Right renal pelvis (tissue), 4 donors: ENCODE data around the gene CLCN6. TPM values are rescaled to one million over a fixed set of nuclear protein-coding genes. Genes with fewer than 3 reads are reported as not detected.
A peak's percentile ranks its signal among the peaks of the same experiment; 100 is the strongest.

Experiments used
- DNase-seq, 4 donors: peaks; one replicate each; pipeline ENCODE4 v3.0.0-alpha.2; 2013; ENCODE audit warnings: low read depth in 4 of 4, low spot score in 3 of 4, missing footprints in 1 of 4
- polyA plus RNA-seq, 4 donors: library from polyadenylated mRNA; unstranded; fragments of 120-200 nt; gene quantifications; one replicate each; pipeline ENCODE4 v1.2.1, GENCODE V29; 2013; ENCODE audit not compliant: insufficient read length in 4 of 4

The CLCN6 gene
- polyA plus RNA-seq, 4 donors, result 15.5 to 20.1 (median 16.6) TPM

GRCh38 chr1:11823366-11824137 lies 17.6 kb downstream of the CLCN6 start:
- DNase-seq, result no peak

GRCh38 chr1:11825131-11825530 lies 19.1 kb downstream of the CLCN6 start:
- no peak for DNase-seq

- DNase-seq, result no peak
Measured at GRCh38 chr1:11826946-11827345, 21.0 kb downstream of the CLCN6 start.

- no peak for DNase-seq
Measured at GRCh38 chr1:11828511-11828910, 22.5 kb downstream of the CLCN6 start.

GRCh38 chr1:11831945-11832725 lies 26.1 kb downstream of the CLCN6 start:
- DNase-seq, result no peak

GRCh38 chr1:11833497-11833896 lies 27.5 kb downstream of the CLCN6 start:
- DNase-seq, result no peak

GRCh38 chr1:11833900-11834299 lies 27.9 kb downstream of the CLCN6 start:
- no peak for DNase-seq

GRCh38 chr1:11835441-11836225 lies 29.6 kb downstream of the CLCN6 start:
- no peak for DNase-seq

- no peak for DNase-seq
Measured at GRCh38 chr1:11836955-11837766, 31.2 kb downstream of the CLCN6 start.

- DNase-seq, result no peak
Measured at GRCh38 chr1:11837767-11838348, 31.9 kb downstream of the CLCN6 start.

- peak; percentile 12 to 41 (median 22) for DNase-seq
Measured at GRCh38 chr1:11838349-11839272, 32.6 kb downstream of the CLCN6 start.

- DNase-seq, result no peak
Measured at GRCh38 chr1:11839727-11840705, 34.0 kb downstream of the CLCN6 start.

- DNase-seq, result no peak
Measured at GRCh38 chr1:11841245-11842153, 35.5 kb downstream of the CLCN6 start.

GRCh38 chr1:11842154-11843041 lies 36.4 kb downstream of the CLCN6 start:
- DNase-seq, result peak in 3 of 4 donors; percentile 12 to 15 (median 14)

- DNase-seq, result peak in 3 of 4 donors; percentile 30 to 44 (median 38)
Measured at GRCh38 chr1:11845641-11846335, 39.8 kb downstream of the CLCN6 start.
